HEK293 (cell line): ENCODE data around the gene XPO1.

ENCODE experiments used
- CTCF ChIA-PET: fragments of 350-600 bp; formaldehyde crosslinking; extraction: SDS; loops from one replicate; lab custom pipeline; 2021; ENCODE audit warnings: antibody characterized with exemption; lab: Yijun Ruan, JAX
- POLR2A ChIA-PET: fragments of 300-600 bp; formaldehyde crosslinking; extraction: SDS; loops from one replicate; lab custom pipeline; 2020; ENCODE audit warnings: antibody characterized with exemption, inconsistent platforms; lab: Yijun Ruan, JAX
- H3K27ac ChIP-seq: fragments of 200-500 bp; sonication (Bioruptor generic); 2 replicates; pipeline ENCODE4 v1.5.1; 2014; ENCODE audit warnings: low read depth, low read length, control low read depth, inconsistent platforms; ENCODE audit errors: extremely low read depth
- H3K36me3 ChIP-seq, 2 experiments: fragments of 200-500 bp in 1 of 2; sonication (Bioruptor generic) in 1 of 2; 1 replicate in 1 of 2; 2 replicates in 1 of 2; pipeline ENCODE4 v1.5.1; 2014 to 2017; ENCODE audit warnings: inconsistent platforms in 2 of 2, low read length in 2 of 2; ENCODE audit not compliant: control insufficient read depth in 2 of 2, insufficient read depth in 1 of 2
- H3K4me1 ChIP-seq: fragments of 200-500 bp; sonication (Bioruptor generic); 2 replicates; pipeline ENCODE4 v1.5.1; 2014; ENCODE audit warnings: mild to moderate bottlenecking, low read length, inconsistent platforms; ENCODE audit not compliant: control insufficient read depth, insufficient read depth
- H3K4me3 ChIP-seq: 2 replicates; pipeline ENCODE4 v1.5.1; 2011; ENCODE audit warnings: low read depth, mild to moderate bottlenecking, control low read depth, low read length, moderate library complexity
- H3K9me3 ChIP-seq: fragments of 200-500 bp; sonication (Bioruptor generic); 2 replicates; pipeline ENCODE4 v1.5.1; 2014; ENCODE audit warnings: low read depth, low read length, inconsistent platforms; ENCODE audit not compliant: control insufficient read depth, insufficient read depth
- ATF2 ChIP-seq: fragments of 450-650 bp; formaldehyde crosslinking; IDR thresholded peaks from 2 replicates; pipeline ENCODE4 v1.5.1; 2016; ENCODE audit warnings: missing biosample characterization, missing genetic modification characterization, low read depth
- FEZF1 ChIP-seq: fragments of 450-650 bp; formaldehyde crosslinking; IDR thresholded peaks from 2 replicates; pipeline ENCODE4 v1.5.1; 2016; ENCODE audit warnings: missing biosample characterization, missing genetic modification characterization
- GLIS1 ChIP-seq: fragments of 450-650 bp; formaldehyde crosslinking; IDR thresholded peaks from 2 replicates; pipeline ENCODE4 v1.5.1; 2016; ENCODE audit warnings: missing biosample characterization, missing genetic modification characterization
- PATZ1 ChIP-seq: fragments of 450-650 bp; formaldehyde crosslinking; IDR thresholded peaks from 2 replicates; pipeline ENCODE4 v1.5.1; 2016; ENCODE audit warnings: missing biosample characterization, missing genetic modification characterization
- SCRT1 ChIP-seq: fragments of 450-650 bp; formaldehyde crosslinking; IDR thresholded peaks from 2 replicates; pipeline ENCODE4 v1.5.1; 2016; ENCODE audit warnings: missing biosample characterization, missing genetic modification characterization, borderline replicate concordance
- ZBTB17 ChIP-seq: fragments of 450-650 bp; formaldehyde crosslinking; IDR thresholded peaks from 2 replicates; pipeline ENCODE4 v1.5.1; 2016; ENCODE audit warnings: missing biosample characterization, missing genetic modification characterization
- ZBTB8A ChIP-seq: fragments of 450-650 bp; formaldehyde crosslinking; IDR thresholded peaks from 2 replicates; pipeline ENCODE4 v1.5.1; 2016; ENCODE audit warnings: missing biosample characterization, missing genetic modification characterization
- ZNF174 ChIP-seq: fragments of 450-650 bp; formaldehyde crosslinking; IDR thresholded peaks from 2 replicates; pipeline ENCODE4 v1.5.0; 2017; ENCODE audit warnings: missing biosample characterization, mild to moderate bottlenecking, missing genetic modification characterization
- ZNF223 ChIP-seq: fragments of 450-650 bp; formaldehyde crosslinking; IDR thresholded peaks from 2 replicates; pipeline ENCODE4 v1.5.1; 2016; ENCODE audit warnings: missing biosample characterization, missing genetic modification characterization
- ZNF335 ChIP-seq: fragments of 450-650 bp; formaldehyde crosslinking; conservative IDR thresholded peaks from 2 replicates; pipeline ENCODE4 v1.5.1; 2016; ENCODE audit warnings: missing biosample characterization, missing genetic modification characterization
- ZNF391 ChIP-seq: fragments of 450-650 bp; formaldehyde crosslinking; IDR thresholded peaks from 2 replicates; pipeline ENCODE4 v1.5.1; 2016; ENCODE audit warnings: low read depth, missing biosample characterization, missing genetic modification characterization, borderline replicate concordance
- ZNF404 ChIP-seq: fragments of 450-650 bp; formaldehyde crosslinking; IDR thresholded peaks from 2 replicates; pipeline ENCODE4 v1.5.1; 2017; ENCODE audit warnings: missing biosample characterization, missing genetic modification characterization
- ZNF416 ChIP-seq: fragments of 450-650 bp; formaldehyde crosslinking; IDR thresholded peaks from 2 replicates; pipeline ENCODE4 v1.5.1; 2016; ENCODE audit warnings: missing biosample characterization, missing genetic modification characterization
- ZNF449 ChIP-seq: fragments of 450-650 bp; formaldehyde crosslinking; IDR thresholded peaks from 2 replicates; pipeline ENCODE4 v1.5.1; 2017; ENCODE audit warnings: missing biosample characterization, mild to moderate bottlenecking, missing genetic modification characterization, moderate library complexity
- ZNF530 ChIP-seq: fragments of 450-650 bp; formaldehyde crosslinking; IDR thresholded peaks from 2 replicates; pipeline ENCODE4 v1.5.1; 2016; ENCODE audit warnings: low read depth, missing biosample characterization, missing genetic modification characterization
- ZNF596 ChIP-seq: fragments of 450-650 bp; IDR thresholded peaks from 2 replicates; pipeline ENCODE4 v1.5.0; 2018; ENCODE audit warnings: missing biosample characterization, mild to moderate bottlenecking, missing genetic modification characterization, moderate library complexity
- ZNF600 ChIP-seq: fragments of 450-650 bp; formaldehyde crosslinking; IDR thresholded peaks from 2 replicates; pipeline ENCODE4 v1.5.1; 2016; ENCODE audit warnings: missing biosample characterization, missing genetic modification characterization
- ZNF621 ChIP-seq: fragments of 450-650 bp; formaldehyde crosslinking; IDR thresholded peaks from 2 replicates; pipeline ENCODE4 v1.5.1; 2017; ENCODE audit warnings: missing biosample characterization, missing genetic modification characterization
- ZNF629 ChIP-seq: fragments of 450-650 bp; formaldehyde crosslinking; IDR thresholded peaks from 2 replicates; pipeline ENCODE4 v1.5.1; 2017; ENCODE audit warnings: missing biosample characterization, missing genetic modification characterization
- ZNF76 ChIP-seq: fragments of 450-650 bp; formaldehyde crosslinking; IDR thresholded peaks from 2 replicates; pipeline ENCODE4; 2016; ENCODE audit warnings: low read depth, missing biosample characterization, missing genetic modification characterization, borderline replicate concordance
- ZNF785 ChIP-seq: fragments of 450-650 bp; formaldehyde crosslinking; IDR thresholded peaks from 2 replicates; pipeline ENCODE4 v1.5.1; 2016; ENCODE audit warnings: missing biosample characterization, missing genetic modification characterization
- TF ChIP-seq, protein P1 (sequence below): fragments of 450-650 bp; formaldehyde crosslinking; optimal IDR thresholded peaks from 2 replicates; pipeline ENCODE3; 2016; ENCODE audit warnings: missing biosample characterization, mild to moderate bottlenecking, missing genetic modification characterization
- TF ChIP-seq, protein P2 (sequence below): fragments of 450-650 bp; formaldehyde crosslinking; IDR thresholded peaks from 2 replicates; pipeline ENCODE4 v1.5.1; 2017; ENCODE audit warnings: missing biosample characterization, missing genetic modification characterization
- TF ChIP-seq, protein P3 (sequence below): fragments of 450-650 bp; formaldehyde crosslinking; IDR thresholded peaks from 2 replicates; pipeline ENCODE4 v1.5.1; 2016; ENCODE audit warnings: missing biosample characterization, missing genetic modification characterization

The XPO1 gene

DNA sequence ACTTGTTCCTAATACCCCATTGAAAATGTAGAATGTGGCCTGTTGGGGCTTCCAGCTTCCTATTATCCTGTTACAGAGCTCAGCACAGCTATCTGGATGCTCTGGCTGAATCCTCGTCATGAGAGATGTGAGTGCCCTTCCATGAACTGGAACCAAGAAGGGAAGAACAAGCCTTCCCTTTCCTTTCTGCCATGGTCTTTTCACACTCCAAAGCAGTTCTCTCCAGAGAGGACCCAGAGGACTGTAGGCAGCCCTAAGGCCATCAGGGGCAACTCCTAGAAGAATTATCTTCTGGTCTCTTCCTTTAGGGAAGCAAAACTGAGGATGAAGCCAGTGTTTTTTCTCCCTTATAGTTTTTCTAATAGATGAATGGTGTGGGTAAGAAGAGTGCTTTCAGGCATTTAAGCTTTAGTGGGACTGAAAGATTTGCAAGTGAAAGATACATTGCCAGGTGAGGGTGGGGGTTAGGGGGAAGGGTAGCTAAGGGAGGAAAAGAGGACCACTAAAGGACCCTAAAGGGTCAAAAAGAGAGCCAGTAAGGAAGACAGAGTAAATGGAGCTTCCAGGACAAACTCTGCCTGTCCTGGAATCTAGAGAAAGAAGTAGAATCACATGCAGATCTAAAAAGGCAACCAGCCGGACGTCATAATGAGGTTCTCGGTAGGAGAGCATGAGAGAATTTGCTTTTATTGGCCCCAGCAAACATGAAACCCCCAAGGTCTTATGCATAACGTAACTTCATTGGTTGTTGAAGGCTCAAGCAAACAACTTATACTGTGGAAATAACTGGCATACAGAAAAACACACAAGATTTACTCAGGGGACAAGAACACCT lies 12.4 kb upstream of the XPO1 start:
- Histone ChIP-seq H3K36me3 (no peaks in the 10 kb centered on the region), H3K4me1 (no peaks in the 10 kb centered on the region), H3K4me3 (no peak overlapping the region), H3K27ac (no peak overlapping the region), H3K9me3 (no peaks in the 10 kb centered on the region)
- no peak for TF ChIP-seq ZNF621 (tag by site-specific recombination)
- TF ChIP-seq SCRT1 = no peak
- TF ChIP-seq ZNF416 (tag by site-specific recombination) = no peak
- no peak for TF ChIP-seq ZNF223
- TF ChIP-seq PATZ1 (tag by site-specific recombination) = 0 out of 2 replicates have a peak, but pooled peaks have one; percentile 14
- no peak for TF ChIP-seq ZNF174 (tag by site-specific recombination)
- TF ChIP-seq, protein P1, sequence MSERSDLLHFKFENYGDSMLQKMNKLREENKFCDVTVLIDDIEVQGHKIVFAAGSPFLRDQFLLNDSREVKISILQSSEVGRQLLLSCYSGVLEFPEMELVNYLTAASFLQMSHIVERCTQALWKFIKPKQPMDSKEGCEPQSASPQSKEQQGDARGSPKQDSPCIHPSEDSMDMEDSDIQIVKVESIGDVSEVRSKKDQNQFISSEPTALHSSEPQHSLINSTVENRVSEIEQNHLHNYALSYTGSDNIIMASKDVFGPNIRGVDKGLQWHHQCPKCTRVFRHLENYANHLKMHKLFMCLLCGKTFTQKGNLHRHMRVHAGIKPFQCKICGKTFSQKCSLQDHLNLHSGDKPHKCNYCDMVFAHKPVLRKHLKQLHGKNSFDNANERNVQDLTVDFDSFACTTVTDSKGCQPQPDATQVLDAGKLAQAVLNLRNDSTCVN (tag by site-specific recombination) = no peak
- peak; percentile 94 for TF ChIP-seq ZNF335 (tag by site-specific recombination)
- TF ChIP-seq ZNF404 (tag by site-specific recombination) = no peak
- peak; percentile 93 for TF ChIP-seq GLIS1 (tag by site-specific recombination)
- TF ChIP-seq ZNF76 (tag by site-specific recombination) = no peak
- no peak for TF ChIP-seq ZBTB8A
- no peak for TF ChIP-seq ZNF449
- TF ChIP-seq ZNF596 (tag by site-specific recombination) = no peak
- TF ChIP-seq ZNF629 (tag by site-specific recombination) = peak; percentile 63; the same call in 1 of the 2 replicates
- TF ChIP-seq ZNF785 = no peak
- TF ChIP-seq FEZF1 (tag by site-specific recombination) = peak; percentile 42
- TF ChIP-seq, protein P2, sequence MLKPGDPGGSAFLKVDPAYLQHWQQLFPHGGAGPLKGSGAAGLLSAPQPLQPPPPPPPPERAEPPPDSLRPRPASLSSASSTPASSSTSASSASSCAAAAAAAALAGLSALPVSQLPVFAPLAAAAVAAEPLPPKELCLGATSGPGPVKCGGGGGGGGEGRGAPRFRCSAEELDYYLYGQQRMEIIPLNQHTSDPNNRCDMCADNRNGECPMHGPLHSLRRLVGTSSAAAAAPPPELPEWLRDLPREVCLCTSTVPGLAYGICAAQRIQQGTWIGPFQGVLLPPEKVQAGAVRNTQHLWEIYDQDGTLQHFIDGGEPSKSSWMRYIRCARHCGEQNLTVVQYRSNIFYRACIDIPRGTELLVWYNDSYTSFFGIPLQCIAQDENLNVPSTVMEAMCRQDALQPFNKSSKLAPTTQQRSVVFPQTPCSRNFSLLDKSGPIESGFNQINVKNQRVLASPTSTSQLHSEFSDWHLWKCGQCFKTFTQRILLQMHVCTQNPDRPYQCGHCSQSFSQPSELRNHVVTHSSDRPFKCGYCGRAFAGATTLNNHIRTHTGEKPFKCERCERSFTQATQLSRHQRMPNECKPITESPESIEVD = peak; percentile 69
- TF ChIP-seq ZNF600 = peak; percentile 50; the same call in 1 of the 2 replicates
- TF ChIP-seq, protein P3, sequence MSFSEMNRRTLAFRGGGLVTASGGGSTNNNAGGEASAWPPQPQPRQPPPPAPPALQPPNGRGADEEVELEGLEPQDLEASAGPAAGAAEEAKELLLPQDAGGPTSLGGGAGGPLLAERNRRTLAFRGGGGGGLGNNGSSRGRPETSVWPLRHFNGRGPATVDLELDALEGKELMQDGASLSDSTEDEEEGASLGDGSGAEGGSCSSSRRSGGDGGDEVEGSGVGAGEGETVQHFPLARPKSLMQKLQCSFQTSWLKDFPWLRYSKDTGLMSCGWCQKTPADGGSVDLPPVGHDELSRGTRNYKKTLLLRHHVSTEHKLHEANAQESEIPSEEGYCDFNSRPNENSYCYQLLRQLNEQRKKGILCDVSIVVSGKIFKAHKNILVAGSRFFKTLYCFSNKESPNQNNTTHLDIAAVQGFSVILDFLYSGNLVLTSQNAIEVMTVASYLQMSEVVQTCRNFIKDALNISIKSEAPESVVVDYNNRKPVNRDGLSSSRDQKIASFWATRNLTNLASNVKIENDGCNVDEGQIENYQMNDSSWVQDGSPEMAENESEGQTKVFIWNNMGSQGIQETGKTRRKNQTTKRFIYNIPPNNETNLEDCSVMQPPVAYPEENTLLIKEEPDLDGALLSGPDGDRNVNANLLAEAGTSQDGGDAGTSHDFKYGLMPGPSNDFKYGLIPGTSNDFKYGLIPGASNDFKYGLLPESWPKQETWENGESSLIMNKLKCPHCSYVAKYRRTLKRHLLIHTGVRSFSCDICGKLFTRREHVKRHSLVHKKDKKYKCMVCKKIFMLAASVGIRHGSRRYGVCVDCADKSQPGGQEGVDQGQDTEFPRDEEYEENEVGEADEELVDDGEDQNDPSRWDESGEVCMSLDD (tag by site-specific recombination) = no peak
- TF ChIP-seq ZNF391 (tag by site-specific recombination) = no peak
- no peak for TF ChIP-seq ZNF530 (tag by site-specific recombination)
- TF ChIP-seq ZBTB17 (tag by site-specific recombination) = peak; percentile 56
- peak; percentile 26; the same call in 1 of the 2 replicates for TF ChIP-seq ATF2
- ChIA-PET POLR2A (interaction anchor here (0.9 kb wide), 1 partner anchor 12 kb away, joined by 3 read pairs; the partner anchor contains the start of gene XPO1), CTCF (no interaction called here)
